Mesothelial cell of epicardium (in vitro differentiated cells): ENCODE measurements around the gene MKRN2. TPM values are rescaled to one million over a fixed set of nuclear protein-coding genes. Genes with fewer than 3 reads are reported as not detected.

Source experiments
- DNase-seq, 2 experiments: peaks; one replicate each; pipeline ENCODE4 v3.0.0; 2021; ENCODE audit warnings: low spot score in 2 of 2; ENCODE audit not compliant: unreplicated experiment in 2 of 2
- H3K27ac Mint-ChIP-seq: 2 replicates; pipeline ENCODE4 v1.8.0; 2021; ENCODE audit warnings: mixed read lengths
- H3K27me3 Mint-ChIP-seq: 2 replicates; pipeline ENCODE4 v1.8.0; 2021; ENCODE audit warnings: low read depth, mixed read lengths
- H3K36me3 Mint-ChIP-seq: 2 replicates; pipeline ENCODE4 v1.8.0; 2021; ENCODE audit warnings: mixed read lengths
- H3K4me1 Mint-ChIP-seq: 2 replicates; pipeline ENCODE4 v1.8.0; 2021; ENCODE audit warnings: mixed read lengths
- H3K4me3 Mint-ChIP-seq: 2 replicates; pipeline ENCODE4 v1.8.0; 2021; ENCODE audit warnings: mild to moderate bottlenecking, moderate library complexity, mixed read lengths
- H3K9me3 Mint-ChIP-seq: 2 replicates; pipeline ENCODE4 v1.8.0; 2021; ENCODE audit warnings: mixed read lengths
- total RNA-seq: library from RNA; stranded (reverse); gene quantifications from 3 replicates; pipeline ENCODE4 v1.2.1, GENCODE V29; 2021
- TF ChIP-seq, protein P1 (sequence below): fragments of 200-600 bp; sonication (generic); IDR thresholded peaks from one replicate; pipeline ENCODE4 v1.5.0; 2021; ENCODE audit warnings: antibody characterized with exemption; ENCODE audit not compliant: unreplicated experiment

The MKRN2 gene
- total RNA-seq, 1 donor from 2014 or later: 34.2 TPM

GRCh38 chr3:12612514-12613226 lies 55.8 kb downstream of the MKRN2 start:
- Mint-ChIP-seq H3K27ac (peak overlapping the region; percentile 30), H3K9me3 (no peaks in the 10 kb centered on the region), H3K4me3 (no peak overlapping the region), H3K36me3 (peaks cover 24% of the 10 kb centered on the region), H3K27me3 (no peaks in the 10 kb centered on the region), H3K4me1 (no peaks in the 10 kb centered on the region)
- TF ChIP-seq, protein P1, sequence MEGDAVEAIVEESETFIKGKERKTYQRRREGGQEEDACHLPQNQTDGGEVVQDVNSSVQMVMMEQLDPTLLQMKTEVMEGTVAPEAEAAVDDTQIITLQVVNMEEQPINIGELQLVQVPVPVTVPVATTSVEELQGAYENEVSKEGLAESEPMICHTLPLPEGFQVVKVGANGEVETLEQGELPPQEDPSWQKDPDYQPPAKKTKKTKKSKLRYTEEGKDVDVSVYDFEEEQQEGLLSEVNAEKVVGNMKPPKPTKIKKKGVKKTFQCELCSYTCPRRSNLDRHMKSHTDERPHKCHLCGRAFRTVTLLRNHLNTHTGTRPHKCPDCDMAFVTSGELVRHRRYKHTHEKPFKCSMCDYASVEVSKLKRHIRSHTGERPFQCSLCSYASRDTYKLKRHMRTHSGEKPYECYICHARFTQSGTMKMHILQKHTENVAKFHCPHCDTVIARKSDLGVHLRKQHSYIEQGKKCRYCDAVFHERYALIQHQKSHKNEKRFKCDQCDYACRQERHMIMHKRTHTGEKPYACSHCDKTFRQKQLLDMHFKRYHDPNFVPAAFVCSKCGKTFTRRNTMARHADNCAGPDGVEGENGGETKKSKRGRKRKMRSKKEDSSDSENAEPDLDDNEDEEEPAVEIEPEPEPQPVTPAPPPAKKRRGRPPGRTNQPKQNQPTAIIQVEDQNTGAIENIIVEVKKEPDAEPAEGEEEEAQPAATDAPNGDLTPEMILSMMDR: no peak
- DNase-seq: no peak

DNA sequence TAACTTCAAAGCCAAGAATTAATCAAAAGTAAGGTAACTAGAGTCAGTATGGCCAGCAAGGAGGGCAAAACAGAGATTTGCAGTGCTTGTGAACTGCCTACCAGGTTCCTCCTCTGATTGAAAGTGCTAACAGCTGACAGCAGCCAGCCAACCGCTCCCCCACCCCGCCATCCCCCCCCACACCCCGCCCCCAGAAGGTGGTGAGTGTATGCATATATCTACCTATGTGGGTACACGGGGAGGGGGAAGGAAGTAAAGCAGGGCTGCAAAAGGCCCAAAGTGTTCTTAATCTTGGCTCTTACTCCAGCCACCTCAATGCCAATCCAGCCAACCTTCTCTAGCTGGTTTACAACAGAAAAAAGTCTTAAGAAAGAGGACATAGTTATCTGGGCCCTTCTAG lies 56.4 kb downstream of the MKRN2 start:
- no peak overlapping the region for H3K4me3 Mint-ChIP-seq
- H3K4me1 Mint-ChIP-seq: no peaks in the 10 kb centered on the region
- H3K36me3 Mint-ChIP-seq: peaks cover 23% of the 10 kb centered on the region
- DNase-seq: no peak
- H3K27ac Mint-ChIP-seq: peak overlapping the region; percentile 30
- TF ChIP-seq, protein P1: no peak
- no peaks in the 10 kb centered on the region for H3K9me3 Mint-ChIP-seq
- no peaks in the 10 kb centered on the region for H3K27me3 Mint-ChIP-seq

DNA sequence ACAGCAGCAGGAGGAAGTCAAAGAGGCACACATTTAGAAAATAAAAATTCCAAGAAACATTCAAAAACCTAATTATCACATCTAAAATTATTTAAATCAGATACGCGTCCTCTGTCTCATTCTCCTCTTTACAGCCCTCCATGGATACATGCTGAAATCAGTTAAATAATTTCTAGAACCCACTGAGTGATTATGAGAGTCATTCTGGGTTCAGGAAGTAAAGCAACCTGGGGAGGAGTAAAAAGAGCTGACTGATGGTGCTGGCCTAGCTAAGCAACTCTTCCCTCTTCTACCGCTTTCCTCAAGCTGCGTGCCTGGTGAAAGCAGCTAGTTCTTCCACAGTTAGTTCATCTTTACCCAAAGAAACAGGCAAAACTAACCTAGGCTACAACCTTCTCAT lies 58.4 kb downstream of the MKRN2 start:
- H3K36me3 Mint-ChIP-seq: peaks cover 20% of the 10 kb centered on the region
- no peak for DNase-seq
- no peaks in the 10 kb centered on the region for H3K4me1 Mint-ChIP-seq
- TF ChIP-seq, protein P1: no peak
- no peaks in the 10 kb centered on the region for H3K9me3 Mint-ChIP-seq
- no peaks in the 10 kb centered on the region for H3K27me3 Mint-ChIP-seq
- H3K4me3 Mint-ChIP-seq: no peak overlapping the region
- H3K27ac Mint-ChIP-seq: no peak overlapping the region

DNA sequence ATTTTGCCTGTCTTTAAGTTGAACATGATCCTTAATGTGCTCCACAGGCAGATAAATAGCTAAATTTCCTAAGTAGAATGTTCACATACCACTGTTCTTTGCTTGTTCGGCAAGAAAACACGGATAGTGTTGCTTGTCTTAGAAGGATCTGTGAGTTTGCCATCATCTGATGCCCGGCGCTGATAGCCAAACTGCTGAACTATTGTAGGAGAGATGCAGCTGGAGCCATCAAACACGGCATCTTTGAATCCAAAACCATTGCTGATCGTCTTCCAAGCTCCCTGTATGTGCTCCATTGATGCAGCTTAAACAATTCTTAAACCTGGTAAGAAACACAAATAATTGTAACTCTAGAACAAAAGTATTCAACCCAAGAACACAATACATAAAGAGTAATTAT lies 61.5 kb downstream of the MKRN2 start:
- H3K27ac Mint-ChIP-seq: peak overlapping the region; percentile 13
- TF ChIP-seq, protein P1: no peak
- H3K4me3 Mint-ChIP-seq: no peak overlapping the region
- no peak for DNase-seq
- no peaks in the 10 kb centered on the region for H3K9me3 Mint-ChIP-seq
- peaks cover 15% of the 10 kb centered on the region for H3K4me1 Mint-ChIP-seq
- peaks cover 12% of the 10 kb centered on the region for H3K36me3 Mint-ChIP-seq
- H3K27me3 Mint-ChIP-seq: no peaks in the 10 kb centered on the region

GRCh38 chr3:12620305-12620704 lies 63.4 kb downstream of the MKRN2 start:
- no peak overlapping the region for H3K4me3 Mint-ChIP-seq
- DNase-seq: no peak
- TF ChIP-seq, protein P1: no peak
- H3K9me3 Mint-ChIP-seq: no peaks in the 10 kb centered on the region
- no peaks in the 10 kb centered on the region for H3K27me3 Mint-ChIP-seq
- peaks cover 12% of the 10 kb centered on the region for H3K36me3 Mint-ChIP-seq
- H3K4me1 Mint-ChIP-seq: peaks cover 22% of the 10 kb centered on the region
- H3K27ac Mint-ChIP-seq: no peak overlapping the region

DNA sequence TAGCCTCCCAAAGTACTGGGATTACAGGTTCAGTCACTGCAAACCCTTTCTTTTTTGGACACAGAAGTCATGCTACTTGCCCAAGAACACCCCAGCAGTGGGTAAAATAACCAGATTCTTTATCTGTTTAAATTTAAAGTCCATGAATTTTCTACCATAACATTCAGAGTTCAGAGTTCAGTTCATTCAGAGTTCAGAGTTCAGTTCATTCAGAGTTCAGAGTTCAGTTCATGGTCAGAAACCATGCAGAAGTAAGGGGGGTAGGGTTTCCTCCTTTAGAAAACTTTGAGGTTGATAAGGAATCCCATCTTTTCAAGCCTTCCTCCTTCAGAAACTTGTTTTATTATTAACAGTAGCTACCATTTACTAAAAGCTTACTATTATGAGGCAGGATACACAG lies 63.8 kb downstream of the MKRN2 start:
- Mint-ChIP-seq H3K36me3 (peaks cover 12% of the 10 kb centered on the region), H3K27ac (no peak overlapping the region), H3K4me1 (peaks cover 22% of the 10 kb centered on the region), H3K9me3 (no peaks in the 10 kb centered on the region), H3K27me3 (no peaks in the 10 kb centered on the region), H3K4me3 (no peak overlapping the region)
- DNase-seq: no peak
- TF ChIP-seq, protein P1: no peak
